ENCODE measurements around the gene AP4E1.

AP4E1 gene

GRCh38 chr15:50876989-50877360 is 31.5 kb upstream of the AP4E1 start:
- peak overlapping the region; percentile 29 for H3K4me3 ChIP-seq (replicated peaks; ENCODE audit: insufficient read depth, low read length)

GRCh38 chr15:50879016-50879617 is 29.4 kb upstream of the AP4E1 start:
- H3K27me3 ChIP-seq (ENCODE audit: insufficient read depth, poor library complexity, severe bottlenecking): no peaks in the 10 kb centered on the region
- TF ChIP-seq POLR2AphosphoS5 (IDR thresholded peaks at IDR 0.05; ENCODE audit: low read depth) (no peak), SPI1 (IDR thresholded peaks at IDR 0.05; ENCODE audit: borderline replicate concordance, low read depth) (no peak), GABPA (IDR thresholded peaks at IDR 0.05; ENCODE audit: low read depth) (no peak)
- TF ChIP-seq, protein P1, sequence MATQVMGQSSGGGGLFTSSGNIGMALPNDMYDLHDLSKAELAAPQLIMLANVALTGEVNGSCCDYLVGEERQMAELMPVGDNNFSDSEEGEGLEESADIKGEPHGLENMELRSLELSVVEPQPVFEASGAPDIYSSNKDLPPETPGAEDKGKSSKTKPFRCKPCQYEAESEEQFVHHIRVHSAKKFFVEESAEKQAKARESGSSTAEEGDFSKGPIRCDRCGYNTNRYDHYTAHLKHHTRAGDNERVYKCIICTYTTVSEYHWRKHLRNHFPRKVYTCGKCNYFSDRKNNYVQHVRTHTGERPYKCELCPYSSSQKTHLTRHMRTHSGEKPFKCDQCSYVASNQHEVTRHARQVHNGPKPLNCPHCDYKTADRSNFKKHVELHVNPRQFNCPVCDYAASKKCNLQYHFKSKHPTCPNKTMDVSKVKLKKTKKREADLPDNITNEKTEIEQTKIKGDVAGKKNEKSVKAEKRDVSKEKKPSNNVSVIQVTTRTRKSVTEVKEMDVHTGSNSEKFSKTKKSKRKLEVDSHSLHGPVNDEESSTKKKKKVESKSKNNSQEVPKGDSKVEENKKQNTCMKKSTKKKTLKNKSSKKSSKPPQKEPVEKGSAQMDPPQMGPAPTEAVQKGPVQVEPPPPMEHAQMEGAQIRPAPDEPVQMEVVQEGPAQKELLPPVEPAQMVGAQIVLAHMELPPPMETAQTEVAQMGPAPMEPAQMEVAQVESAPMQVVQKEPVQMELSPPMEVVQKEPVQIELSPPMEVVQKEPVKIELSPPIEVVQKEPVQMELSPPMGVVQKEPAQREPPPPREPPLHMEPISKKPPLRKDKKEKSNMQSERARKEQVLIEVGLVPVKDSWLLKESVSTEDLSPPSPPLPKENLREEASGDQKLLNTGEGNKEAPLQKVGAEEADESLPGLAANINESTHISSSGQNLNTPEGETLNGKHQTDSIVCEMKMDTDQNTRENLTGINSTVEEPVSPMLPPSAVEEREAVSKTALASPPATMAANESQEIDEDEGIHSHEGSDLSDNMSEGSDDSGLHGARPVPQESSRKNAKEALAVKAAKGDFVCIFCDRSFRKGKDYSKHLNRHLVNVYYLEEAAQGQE (IDR thresholded peaks at IDR 0.05; ENCODE audit: insufficient replicate concordance, low read depth): no peak
- TF ChIP-seq, protein P2, sequence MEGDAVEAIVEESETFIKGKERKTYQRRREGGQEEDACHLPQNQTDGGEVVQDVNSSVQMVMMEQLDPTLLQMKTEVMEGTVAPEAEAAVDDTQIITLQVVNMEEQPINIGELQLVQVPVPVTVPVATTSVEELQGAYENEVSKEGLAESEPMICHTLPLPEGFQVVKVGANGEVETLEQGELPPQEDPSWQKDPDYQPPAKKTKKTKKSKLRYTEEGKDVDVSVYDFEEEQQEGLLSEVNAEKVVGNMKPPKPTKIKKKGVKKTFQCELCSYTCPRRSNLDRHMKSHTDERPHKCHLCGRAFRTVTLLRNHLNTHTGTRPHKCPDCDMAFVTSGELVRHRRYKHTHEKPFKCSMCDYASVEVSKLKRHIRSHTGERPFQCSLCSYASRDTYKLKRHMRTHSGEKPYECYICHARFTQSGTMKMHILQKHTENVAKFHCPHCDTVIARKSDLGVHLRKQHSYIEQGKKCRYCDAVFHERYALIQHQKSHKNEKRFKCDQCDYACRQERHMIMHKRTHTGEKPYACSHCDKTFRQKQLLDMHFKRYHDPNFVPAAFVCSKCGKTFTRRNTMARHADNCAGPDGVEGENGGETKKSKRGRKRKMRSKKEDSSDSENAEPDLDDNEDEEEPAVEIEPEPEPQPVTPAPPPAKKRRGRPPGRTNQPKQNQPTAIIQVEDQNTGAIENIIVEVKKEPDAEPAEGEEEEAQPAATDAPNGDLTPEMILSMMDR (IDR thresholded peaks at IDR 0.05; ENCODE audit: insufficient read depth, low read length): no peak
- no peak overlapping the region for H3K4me3 ChIP-seq (replicated peaks; ENCODE audit: insufficient read depth, low read length)
- H3K27ac ChIP-seq (replicated peaks): no peak overlapping the region
- no peak for DNase-seq (ENCODE audit: low read depth in 1 of 2, low spot score in 1 of 2)

More at GRCh38 chr15:50876989-50877360, 31.5 kb upstream of the AP4E1 start:
- peak in 1 of 2 experiments; percentile 81 for DNase-seq (ENCODE audit: low read depth in 1 of 2, low spot score in 1 of 2)
- TF ChIP-seq, protein P2 (IDR thresholded peaks at IDR 0.05; ENCODE audit: insufficient read depth, low read length): peak; percentile 96
- TF ChIP-seq GABPA (IDR thresholded peaks at IDR 0.05; ENCODE audit: low read depth): no peak
- H3K27me3 ChIP-seq (ENCODE audit: insufficient read depth, poor library complexity, severe bottlenecking): no peaks in the 10 kb centered on the region
- H3K27ac ChIP-seq (replicated peaks): peak overlapping the region; percentile 51

DNA sequence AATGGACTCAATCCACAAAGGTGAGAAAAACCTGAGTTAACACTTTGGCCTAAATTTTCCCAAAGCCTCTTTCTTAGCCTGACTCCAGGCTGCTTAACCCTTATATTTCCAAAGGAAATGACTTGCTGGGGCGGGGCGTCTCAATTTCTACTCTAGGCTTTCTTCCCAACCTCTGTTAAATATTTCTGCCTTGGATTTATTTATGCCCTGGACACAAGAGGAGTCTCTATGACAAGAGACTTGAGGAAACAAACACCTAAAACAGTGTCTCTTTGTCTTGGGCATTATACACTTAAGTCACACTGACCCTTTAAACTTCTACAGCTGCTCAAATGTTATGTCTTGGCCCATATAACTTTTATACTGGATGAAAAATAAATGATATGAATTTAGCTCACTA is 28.3 kb upstream of the AP4E1 start:
- DNase-seq (ENCODE audit: low read depth in 1 of 2, low spot score in 1 of 2): no peak
- TF ChIP-seq, protein P2 (IDR thresholded peaks at IDR 0.05; ENCODE audit: insufficient read depth, low read length): no peak
- TF ChIP-seq GABPA (IDR thresholded peaks at IDR 0.05; ENCODE audit: low read depth): no peak
- no peak for TF ChIP-seq SPI1 (IDR thresholded peaks at IDR 0.05; ENCODE audit: borderline replicate concordance, low read depth)
- TF ChIP-seq, protein P1 (IDR thresholded peaks at IDR 0.05; ENCODE audit: insufficient replicate concordance, low read depth): no peak
- TF ChIP-seq POLR2AphosphoS5 (IDR thresholded peaks at IDR 0.05; ENCODE audit: low read depth): no peak
- H3K27ac ChIP-seq (replicated peaks): peak overlapping the region; percentile 48
- H3K27me3 ChIP-seq (ENCODE audit: insufficient read depth, poor library complexity, severe bottlenecking): no peaks in the 10 kb centered on the region
- H3K4me3 ChIP-seq (replicated peaks; ENCODE audit: insufficient read depth, low read length): no peak overlapping the region

GRCh38 chr15:50880651-50881114 is 27.8 kb upstream of the AP4E1 start:
- H3K27ac ChIP-seq (replicated peaks): peak overlapping the region; percentile 48
- DNase-seq (ENCODE audit: low read depth in 1 of 2, low spot score in 1 of 2): peak in 1 of 2 experiments; percentile 33
- no peak for TF ChIP-seq GABPA (IDR thresholded peaks at IDR 0.05; ENCODE audit: low read depth)
- no peak for TF ChIP-seq SPI1 (IDR thresholded peaks at IDR 0.05; ENCODE audit: borderline replicate concordance, low read depth)
- TF ChIP-seq, protein P2 (IDR thresholded peaks at IDR 0.05; ENCODE audit: insufficient read depth, low read length): no peak
- TF ChIP-seq, protein P1 (IDR thresholded peaks at IDR 0.05; ENCODE audit: insufficient replicate concordance, low read depth): no peak
- TF ChIP-seq POLR2AphosphoS5 (IDR thresholded peaks at IDR 0.05; ENCODE audit: low read depth): no peak
- H3K4me3 ChIP-seq (replicated peaks; ENCODE audit: insufficient read depth, low read length): no peak overlapping the region
- no peaks in the 10 kb centered on the region for H3K27me3 ChIP-seq (ENCODE audit: insufficient read depth, poor library complexity, severe bottlenecking)
